ENCODE results near the gene BRD1.

The BRD1 gene

GRCh38 chr22:49780698-49781288 is 46.9 kb downstream of the BRD1 start:
- POLR2A ChIA-PET = no interaction called here
- no peak for TF ChIP-seq CTCF (IDR thresholded peaks at IDR 0.05; ENCODE audit: control extremely low read depth, extremely low read depth, low read depth, missing control alignments)
- DNase-seq (ENCODE audit: extremely low spot score) = no peak
- CTCF ChIA-PET = no interaction called here

GRCh38 chr22:49779853-49780697 is 47.6 kb downstream of the BRD1 start:
- TF ChIP-seq CTCF (IDR thresholded peaks at IDR 0.05; ENCODE audit: control extremely low read depth, extremely low read depth, low read depth, missing control alignments) = no peak
- ChIA-PET POLR2A (no interaction called here), CTCF (no interaction called here)
- no peak for DNase-seq (ENCODE audit: extremely low spot score)

- DNase-seq (ENCODE audit: extremely low spot score) = no peak
- CTCF ChIA-PET = no interaction called here
- POLR2A ChIA-PET = no interaction called here
- TF ChIP-seq CTCF (IDR thresholded peaks at IDR 0.05; ENCODE audit: control extremely low read depth, extremely low read depth, low read depth, missing control alignments) = no peak
These were observed 48.5 kb downstream of the BRD1 start for GRCh38 chr22:49779211-49779610.

GRCh38 chr22:49777569-49778249 is 50.0 kb downstream of the BRD1 start:
- ChIA-PET CTCF (interaction anchor here (0.8 kb wide), 1 partner anchor 10 kb away, joined by 3 read pairs; no protein-coding TSS in a partner anchor), POLR2A (no interaction called here)
- no peak for TF ChIP-seq CTCF (IDR thresholded peaks at IDR 0.05; ENCODE audit: control extremely low read depth, extremely low read depth, low read depth, missing control alignments)
- DNase-seq (ENCODE audit: extremely low spot score) = no peak

GRCh38 chr22:49776891-49777290 is 50.8 kb downstream of the BRD1 start:
- DNase-seq (ENCODE audit: extremely low spot score) = no peak
- ChIA-PET CTCF (interaction anchor here (1.2 kb wide), 1 partner anchor 9 kb away, joined by 4 read pairs; no protein-coding TSS in a partner anchor), POLR2A (no interaction called here)
- TF ChIP-seq CTCF (IDR thresholded peaks at IDR 0.05; ENCODE audit: control extremely low read depth, extremely low read depth, low read depth, missing control alignments) = no peak

GRCh38 chr22:49775867-49776511 is 51.7 kb downstream of the BRD1 start:
- TF ChIP-seq CTCF (IDR thresholded peaks at IDR 0.05; ENCODE audit: control extremely low read depth, extremely low read depth, low read depth, missing control alignments) = no peak
- DNase-seq (ENCODE audit: extremely low spot score) = no peak
- CTCF ChIA-PET = interaction anchor here (1.2 kb wide), 1 partner anchor 8 kb away, joined by 4 read pairs; no protein-coding TSS in a partner anchor
- POLR2A ChIA-PET = no interaction called here

All from GM10248 (cell line).